LoVo (cell line): Measurements from ENCODE around the gene KRTAP12-2.

ENCODE experiments used
- DNase-seq: peaks from one replicate; pipeline ENCODE4 v3.0.0-alpha.2; 2016; ENCODE audit warnings: low spot score

KRTAP12-2 gene, protein sequence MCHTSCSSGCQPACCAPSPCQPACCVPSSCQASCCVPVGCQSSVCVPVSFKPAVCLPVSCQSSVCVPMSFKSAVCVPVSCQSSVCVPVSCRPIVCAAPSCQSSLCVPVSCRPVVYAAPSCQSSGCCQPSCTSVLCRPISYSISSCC

GRCh38 chr21:44666401-44667320 lies at the start of gene KRTAP12-2:
TSS of gene KRTAP12-2 (minus strand) at chr21:44666927. CDS start at chr21:44666886, 41 bp downstream.
- DNase-seq = peak; percentile 26

GRCh38 chr21:44714905-44715304 lies 48.2 kb upstream of the KRTAP12-2 start:
- DNase-seq = no peak

GRCh38 chr21:44713846-44714245 lies 47.1 kb upstream of the KRTAP12-2 start:
- no peak for DNase-seq

GRCh38 chr21:44713130-44713529 lies 46.4 kb upstream of the KRTAP12-2 start:
- no peak for DNase-seq

DNA sequence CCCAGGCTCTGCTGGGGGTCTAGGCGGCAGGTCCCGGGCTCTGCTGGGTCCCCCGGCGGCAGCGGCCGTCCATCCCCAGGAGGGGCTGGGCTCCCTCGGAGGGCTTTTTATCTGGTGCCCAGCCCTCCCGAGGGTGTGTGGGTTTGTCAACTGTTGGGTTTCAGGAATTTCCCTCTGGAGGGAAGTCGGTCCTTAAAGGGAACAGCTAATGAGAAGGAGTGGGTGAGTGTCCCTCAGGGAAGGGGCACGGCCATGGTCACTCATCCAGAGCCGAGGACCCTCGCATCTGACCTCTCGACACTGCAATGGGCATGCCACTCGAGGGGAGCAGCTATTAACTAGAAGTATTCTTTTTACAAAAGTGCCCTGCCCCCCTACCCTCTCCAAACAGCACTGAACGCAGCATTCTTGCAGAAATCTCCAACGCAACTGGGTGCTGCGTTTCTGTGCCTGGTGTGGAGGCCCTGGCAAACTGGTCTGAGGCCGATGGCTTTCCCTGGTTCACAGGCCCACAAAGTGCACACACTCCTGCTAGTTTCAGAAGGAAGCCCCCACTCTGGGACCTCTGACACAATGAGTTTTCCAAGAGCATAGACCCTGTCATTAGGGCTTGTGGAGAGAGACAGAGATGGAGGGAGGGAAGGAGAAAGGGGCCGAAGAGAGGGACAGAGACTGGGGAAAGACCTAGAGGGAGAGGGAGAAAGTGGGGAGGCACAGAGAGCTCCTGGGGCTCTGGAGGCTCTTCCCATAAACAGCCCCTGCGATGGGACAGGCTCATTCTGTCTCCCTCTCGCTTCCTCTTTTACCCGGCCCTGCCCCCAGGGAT lies 45.7 kb upstream of the KRTAP12-2 start:
- DNase-seq = no peak

GRCh38 chr21:44711327-44712202 lies 44.8 kb upstream of the KRTAP12-2 start, which contains the start of gene TSPEAR:
TSS of gene TSPEAR (minus strand) at chr21:44711572. CDS start at chr21:44711514, 58 bp downstream.
- DNase-seq = no peak

- no peak for DNase-seq
These were observed 44.1 kb upstream of the KRTAP12-2 start for GRCh38 chr21:44710756-44711326.

DNA sequence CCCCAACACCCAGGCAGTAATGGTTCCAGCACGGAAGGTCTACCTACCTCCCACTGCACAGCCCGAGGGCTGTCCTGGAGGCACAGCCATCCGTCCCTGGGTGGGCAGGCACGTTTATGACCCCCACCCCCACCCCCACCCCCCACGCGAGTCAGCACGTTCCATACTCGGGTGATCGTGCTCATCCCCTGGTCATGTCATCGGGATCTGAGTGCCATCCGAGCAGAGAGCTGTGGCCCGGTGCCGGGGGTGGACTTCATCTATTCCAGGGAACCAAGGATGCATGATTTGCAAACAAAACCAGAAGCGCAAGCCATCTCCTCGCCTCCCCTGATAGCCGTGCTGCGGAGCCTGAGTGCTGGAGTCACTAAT lies 43.6 kb upstream of the KRTAP12-2 start:
- no peak for DNase-seq

GRCh38 chr21:44709426-44710293 lies 42.9 kb upstream of the KRTAP12-2 start:
- no peak for DNase-seq

GRCh38 chr21:44708866-44709425 lies 42.2 kb upstream of the KRTAP12-2 start:
- no peak for DNase-seq

DNA sequence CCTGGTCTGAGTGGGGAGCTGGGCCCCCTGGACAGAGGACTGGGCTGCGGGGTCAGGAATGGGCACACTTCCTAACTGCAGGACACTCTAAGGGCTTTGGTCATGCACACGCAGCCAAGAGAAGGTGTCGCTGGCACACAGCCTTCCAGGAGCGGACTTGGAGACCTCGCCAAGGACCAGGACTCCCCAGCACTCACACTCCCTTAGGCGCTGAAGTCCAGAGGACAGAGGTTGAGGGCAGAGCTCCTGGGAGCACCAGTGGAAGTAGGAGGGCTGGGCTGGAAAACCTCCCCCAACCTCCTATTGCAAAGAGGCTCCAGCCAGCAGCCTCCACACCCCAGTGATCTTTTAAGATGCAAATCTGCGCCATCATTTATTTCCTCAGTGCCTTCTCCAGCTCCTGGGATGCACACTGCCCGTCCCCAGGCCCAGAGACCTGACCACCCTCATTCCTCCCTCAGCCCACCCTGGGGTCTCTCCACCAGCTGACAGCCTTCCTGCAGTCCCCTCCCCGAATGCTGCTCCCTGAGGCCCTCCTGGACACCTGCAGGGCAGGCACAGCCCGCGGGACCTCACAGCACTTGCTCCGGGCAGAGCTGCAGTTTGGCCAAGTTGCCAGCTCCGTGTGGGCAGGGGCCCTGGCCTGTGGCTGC lies 41.6 kb upstream of the KRTAP12-2 start:
- no peak for DNase-seq

GRCh38 chr21:44706706-44707581 lies 40.2 kb upstream of the KRTAP12-2 start:
- no peak for DNase-seq

DNA sequence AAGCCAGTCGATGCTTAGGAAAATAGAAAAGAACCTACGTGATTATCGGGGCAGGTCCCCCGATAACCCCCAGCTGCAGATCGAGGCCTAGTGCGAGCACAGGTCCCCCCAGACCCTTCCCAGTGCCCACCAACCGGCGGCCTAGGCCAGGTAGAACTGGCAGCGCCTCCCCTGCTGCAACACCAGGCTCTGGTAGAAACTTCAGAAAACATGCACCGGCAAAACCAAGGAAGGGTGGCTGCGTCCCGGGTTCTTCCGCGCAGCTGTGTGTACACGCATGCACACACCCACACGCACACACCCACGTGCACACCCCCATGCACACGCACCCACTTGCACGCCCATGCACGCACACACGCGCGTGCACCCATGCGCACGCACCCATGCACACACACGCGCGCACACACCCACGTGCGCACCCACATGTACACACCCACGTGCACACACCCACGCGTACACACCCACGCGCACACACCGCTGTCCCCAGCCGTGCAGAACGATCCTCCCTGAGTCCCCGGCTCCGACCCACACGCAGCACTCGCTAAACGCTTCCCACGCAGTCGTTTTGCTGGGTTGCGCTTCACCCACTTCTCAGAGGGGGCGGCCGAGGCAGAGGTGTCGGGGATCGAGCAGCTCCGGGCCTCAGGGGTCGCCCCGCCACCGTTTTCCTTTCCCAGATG lies 39.4 kb upstream of the KRTAP12-2 start:
- DNase-seq = no peak

DNA sequence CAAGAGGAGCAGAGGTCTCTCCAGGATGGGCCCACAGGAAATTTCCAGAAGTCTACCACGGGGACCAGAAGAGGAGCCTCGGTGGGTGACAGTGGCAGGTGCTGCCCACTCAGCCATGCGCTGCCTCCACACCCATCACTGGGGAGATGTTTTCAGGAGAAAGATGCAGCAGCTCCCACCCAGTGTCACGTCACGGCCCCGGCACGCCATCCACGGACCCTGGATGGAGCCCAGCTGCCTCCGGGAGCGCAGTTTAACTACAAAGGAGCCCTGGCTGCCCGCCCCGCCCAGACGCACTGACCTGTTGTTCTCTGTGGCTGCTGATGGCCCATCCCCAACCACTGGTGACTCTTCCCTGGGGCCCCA lies 37.9 kb upstream of the KRTAP12-2 start:
- no peak for DNase-seq

DNA sequence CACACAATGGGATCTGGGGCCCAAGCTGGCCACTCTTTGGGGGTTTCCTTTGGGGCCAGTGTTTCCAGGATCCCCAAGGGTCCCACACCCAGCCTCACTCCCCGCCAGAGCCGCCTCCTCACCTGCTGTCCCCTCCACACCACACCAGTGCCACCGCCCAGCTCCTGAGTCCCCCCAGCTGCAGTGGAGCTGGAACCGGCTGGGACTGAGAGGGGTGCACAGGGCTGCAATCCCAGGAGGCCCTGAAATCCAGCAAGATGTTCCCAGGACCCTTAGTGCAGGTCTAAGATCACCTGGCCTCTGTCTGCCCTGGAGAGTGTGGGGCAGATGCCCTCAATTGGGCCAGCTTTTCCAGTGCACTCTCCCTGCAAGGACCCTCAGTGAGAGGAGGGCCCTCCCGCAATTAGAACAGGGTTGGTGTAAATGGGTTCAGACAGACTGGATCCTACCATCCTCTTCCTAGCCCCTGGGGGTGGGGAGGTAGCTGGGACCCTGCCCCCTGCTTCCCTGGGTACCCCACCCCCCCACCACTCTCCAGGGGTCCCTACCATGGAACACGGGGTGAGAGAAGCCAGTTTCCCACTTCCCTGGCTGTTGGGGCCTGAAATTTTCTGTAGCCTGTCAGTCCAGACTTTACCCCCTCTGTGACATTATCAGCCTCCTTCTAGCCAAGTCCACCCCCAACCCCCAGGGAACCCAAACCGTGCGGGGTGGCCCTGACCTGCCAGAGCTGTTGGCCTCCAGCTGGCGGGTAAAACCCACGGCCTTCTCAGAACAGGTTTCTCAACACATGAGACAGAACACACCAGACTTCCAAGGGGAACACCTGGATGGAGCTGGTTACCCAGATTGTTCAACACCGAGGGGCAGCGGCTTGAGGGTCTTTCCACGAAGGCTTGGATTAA lies 37.3 kb upstream of the KRTAP12-2 start:
- no peak for DNase-seq

DNA sequence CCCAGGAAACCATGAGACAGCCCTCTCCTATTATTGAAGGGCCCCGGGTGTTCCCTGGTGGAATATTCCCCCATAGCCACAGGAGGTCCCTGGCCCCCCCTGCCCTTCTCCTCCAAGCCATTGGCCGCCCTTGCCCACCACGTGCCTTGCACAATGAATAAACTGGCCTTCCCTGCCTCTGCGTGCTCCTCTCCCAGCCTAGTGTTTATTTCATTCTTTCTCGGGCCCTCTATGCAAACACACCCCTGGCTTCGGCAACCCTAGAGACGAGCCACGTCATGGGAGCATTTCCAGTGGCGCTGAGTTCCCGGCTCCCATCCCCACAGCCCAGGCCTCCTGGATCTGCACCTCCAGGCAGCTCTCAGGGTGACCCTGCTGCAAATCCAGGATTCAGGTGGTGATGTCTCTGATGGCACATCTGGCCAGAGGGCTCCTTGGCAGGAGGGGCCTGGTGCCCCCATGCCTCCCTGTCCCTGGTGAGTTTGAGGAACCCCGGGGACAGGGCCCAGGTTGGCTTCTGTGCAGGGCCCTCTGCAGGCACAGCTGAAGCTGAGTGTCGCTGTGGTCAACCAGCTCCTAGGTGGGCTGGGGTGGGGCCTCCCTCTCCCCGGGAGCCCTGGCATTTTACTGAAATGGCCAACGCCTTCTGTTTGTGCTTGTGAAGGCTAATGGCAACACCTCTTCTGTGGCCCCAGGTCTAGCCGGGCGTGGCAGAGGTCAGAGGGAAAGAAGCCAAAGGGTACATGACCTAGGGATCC lies 36.4 kb upstream of the KRTAP12-2 start:
- no peak for DNase-seq
